Chondrocyte (in vitro differentiated cells): Measurements from ENCODE around the gene DRAP1. TPM values are rescaled to one million over a fixed set of nuclear protein-coding genes. Genes with fewer than 3 reads are reported as not detected.

Experiments used
- DNase-seq: peaks from one replicate; pipeline ENCODE4 v3.0.0; 2021; ENCODE audit warnings: mixed read lengths, low spot score
- H3K27ac Mint-ChIP-seq: one replicate; pipeline ENCODE4 v1.8.0; 2021; ENCODE audit warnings: mild to moderate bottlenecking, moderate library complexity, mixed read lengths; ENCODE audit not compliant: unreplicated experiment
- H3K27me3 Mint-ChIP-seq: 2 replicates; pipeline ENCODE4 v1.8.0; 2021; ENCODE audit warnings: low read depth, mixed read lengths
- H3K36me3 Mint-ChIP-seq: 2 replicates; pipeline ENCODE4 v1.8.0; 2021; ENCODE audit warnings: low read depth, mixed read lengths
- H3K4me1 Mint-ChIP-seq: 2 replicates; pipeline ENCODE4 v1.8.0; 2021; ENCODE audit warnings: low read depth, mild to moderate bottlenecking, mixed read lengths
- H3K4me3 Mint-ChIP-seq: one replicate; pipeline ENCODE4 v1.8.0; 2021; ENCODE audit warnings: mild to moderate bottlenecking, moderate library complexity, mixed read lengths; ENCODE audit not compliant: unreplicated experiment
- H3K9me3 Mint-ChIP-seq: 2 replicates; pipeline ENCODE4 v1.8.0; 2021; ENCODE audit warnings: low read depth, mixed read lengths
- CTCF ChIP-seq: fragments of 200-600 bp; sonication (generic); IDR thresholded peaks from 2 replicates; pipeline ENCODE4 v1.5.0; 2021; ENCODE audit warnings: antibody characterized with exemption, mild to moderate bottlenecking, moderate library complexity
- total RNA-seq: library from RNA; stranded (reverse); gene quantifications from 3 replicates; pipeline ENCODE4 v1.2.1, GENCODE V29; 2021

Gene DRAP1
- total RNA-seq, 1 donor from 2014 or later, result 111 TPM

- Mint-ChIP-seq H3K9me3 (no peaks in the 10 kb centered on the region), H3K27me3 (no peaks in the 10 kb centered on the region), H3K4me1 (peaks cover 50% of the 10 kb centered on the region), H3K27ac (no peak overlapping the region), H3K4me3 (peak overlapping the region; percentile 99), H3K36me3 (peaks cover 20% of the 10 kb centered on the region)
- no peak for DNase-seq
- TF ChIP-seq CTCF, result no peak
These were observed 32.2 kb upstream of the DRAP1 start for GRCh38 chr11:65886826-65887722.

GRCh38 chr11:65887723-65888162, 31.5 kb upstream of the DRAP1 start:
- no peak for DNase-seq
- peaks cover 57% of the 10 kb centered on the region for H3K4me1 Mint-ChIP-seq

GRCh38 chr11:65888163-65888814, 30.9 kb upstream of the DRAP1 start, which contains the start of gene FIBP:
TSS of gene FIBP (minus strand) at chr11:65888471. CDS start at chr11:65888418, 53 bp downstream.
- no peaks in the 10 kb centered on the region for H3K9me3 Mint-ChIP-seq
- peak within 1 kb of the TSS; percentile 99 for H3K27ac Mint-ChIP-seq
- no peaks in the 10 kb centered on the region for H3K27me3 Mint-ChIP-seq
- peak; percentile 97 for DNase-seq
- H3K36me3 Mint-ChIP-seq, result peaks cover 19% of the 10 kb centered on the region
- H3K4me3 Mint-ChIP-seq, result peak within 1 kb of the TSS; percentile 99
- peaks cover 61% of the 10 kb centered on the region for H3K4me1 Mint-ChIP-seq
- peak; percentile 84 for TF ChIP-seq CTCF

More at GRCh38 chr11:65887723-65888162, 31.5 kb upstream of the DRAP1 start:
- no peaks in the 10 kb centered on the region for H3K27me3 Mint-ChIP-seq
- no peaks in the 10 kb centered on the region for H3K9me3 Mint-ChIP-seq
- H3K4me3 Mint-ChIP-seq, result peak overlapping the region; percentile 99
- peaks cover 19% of the 10 kb centered on the region for H3K36me3 Mint-ChIP-seq
- no peak for TF ChIP-seq CTCF
- peak overlapping the region; percentile 99 for H3K27ac Mint-ChIP-seq

- H3K4me1 Mint-ChIP-seq, result peaks cover 52% of the 10 kb centered on the region
- H3K4me3 Mint-ChIP-seq, result peak within 1 kb of the TSS; percentile 99
- no peaks in the 10 kb centered on the region for H3K9me3 Mint-ChIP-seq
- peak within 1 kb of the TSS; percentile 99 for H3K27ac Mint-ChIP-seq
- peaks cover 9% of the 10 kb centered on the region for H3K36me3 Mint-ChIP-seq
- DNase-seq, result peak; percentile 98
- peak; percentile 63 for TF ChIP-seq CTCF
- no peaks in the 10 kb centered on the region for H3K27me3 Mint-ChIP-seq
These were observed 28.7 kb upstream of the DRAP1 start, which contains the start of gene CCDC85B for GRCh38 chr11:65890324-65891218. TSS of gene CCDC85B (plus strand) at chr11:65890673. CDS start at chr11:65890784, 111 bp downstream.
